ENCODE data around the gene HDAC9.

DNA sequence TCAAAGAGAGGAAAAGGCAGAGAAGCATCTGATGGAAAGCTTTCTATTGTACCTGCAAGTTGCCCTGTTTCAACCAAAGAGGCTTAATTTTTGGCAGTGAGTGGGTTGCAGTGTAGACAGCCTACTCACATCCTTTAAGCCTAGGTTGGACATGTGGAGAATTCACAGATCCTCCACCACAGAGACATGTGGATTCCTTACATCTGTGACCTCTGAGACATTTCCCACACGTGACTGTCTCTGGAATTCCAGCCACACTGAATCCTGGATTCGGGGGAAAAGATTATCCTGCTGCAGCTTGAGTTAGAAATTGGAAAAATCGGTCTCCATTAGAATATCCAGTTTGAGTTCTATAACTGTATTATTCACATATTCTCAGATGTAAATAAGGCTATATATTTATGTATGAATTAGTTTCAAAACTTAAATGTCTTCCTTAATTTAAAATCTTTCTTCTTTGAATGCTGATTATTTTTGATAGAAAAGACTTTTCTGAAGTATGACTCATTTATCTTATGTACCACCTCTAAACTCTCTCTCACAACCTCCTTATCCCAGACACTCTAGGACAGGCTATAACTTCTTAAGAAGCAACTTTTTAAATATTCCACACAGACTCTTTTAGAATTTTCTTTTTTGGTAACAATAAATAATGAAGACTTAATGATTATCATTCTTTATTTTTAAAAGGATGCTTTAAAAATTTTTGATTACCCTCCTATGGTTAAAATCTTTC lies 498.6 kb downstream of the HDAC9 start:
- TF ChIP-seq, protein P1, sequence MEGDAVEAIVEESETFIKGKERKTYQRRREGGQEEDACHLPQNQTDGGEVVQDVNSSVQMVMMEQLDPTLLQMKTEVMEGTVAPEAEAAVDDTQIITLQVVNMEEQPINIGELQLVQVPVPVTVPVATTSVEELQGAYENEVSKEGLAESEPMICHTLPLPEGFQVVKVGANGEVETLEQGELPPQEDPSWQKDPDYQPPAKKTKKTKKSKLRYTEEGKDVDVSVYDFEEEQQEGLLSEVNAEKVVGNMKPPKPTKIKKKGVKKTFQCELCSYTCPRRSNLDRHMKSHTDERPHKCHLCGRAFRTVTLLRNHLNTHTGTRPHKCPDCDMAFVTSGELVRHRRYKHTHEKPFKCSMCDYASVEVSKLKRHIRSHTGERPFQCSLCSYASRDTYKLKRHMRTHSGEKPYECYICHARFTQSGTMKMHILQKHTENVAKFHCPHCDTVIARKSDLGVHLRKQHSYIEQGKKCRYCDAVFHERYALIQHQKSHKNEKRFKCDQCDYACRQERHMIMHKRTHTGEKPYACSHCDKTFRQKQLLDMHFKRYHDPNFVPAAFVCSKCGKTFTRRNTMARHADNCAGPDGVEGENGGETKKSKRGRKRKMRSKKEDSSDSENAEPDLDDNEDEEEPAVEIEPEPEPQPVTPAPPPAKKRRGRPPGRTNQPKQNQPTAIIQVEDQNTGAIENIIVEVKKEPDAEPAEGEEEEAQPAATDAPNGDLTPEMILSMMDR (IDR thresholded peaks at IDR 0.05; ENCODE audit: borderline replicate concordance, extremely low read depth, low read length, poor library complexity, severe bottlenecking), result no peak
- TF ChIP-seq EZH2 (IDR thresholded peaks at IDR 0.05; ENCODE audit: borderline replicate concordance, low read depth, low read length, severe bottlenecking), result no peak

Measured in DND-41 (cell line).